MM.1S (cell line): ENCODE data around the gene ODAD4.

Experiments used
- DNase-seq: peaks from one replicate; pipeline ENCODE4 v3.0.0-alpha.2; 2015
- H2AFZ ChIP-seq: fragments of 300-600 bp; sonication (generic); 2 replicates; pipeline ENCODE4 v1.6.0; 2016; ENCODE audit warnings: antibody characterized with exemption, low read length
- H3F3A ChIP-seq: fragments of 300-600 bp; sonication (generic); 2 replicates; pipeline ENCODE4 v1.6.1; 2016; ENCODE audit warnings: mild to moderate bottlenecking, antibody characterized with exemption, low read length, moderate library complexity, mixed read lengths; ENCODE audit not compliant: insufficient read depth
- H3K27ac ChIP-seq: fragments of 300-600 bp; sonication (generic); 2 replicates; pipeline ENCODE4 v1.5.1; 2016; ENCODE audit warnings: mild to moderate bottlenecking, low read length
- H3K27me3 ChIP-seq: fragments of 300-600 bp; sonication (generic); replicated peaks from 2 replicates; pipeline ENCODE4 v1.6.0; 2016; ENCODE audit warnings: low read length; ENCODE audit not compliant: insufficient read depth
- H3K36me3 ChIP-seq: fragments of 300-600 bp; sonication (generic); replicated peaks from 2 replicates; pipeline ENCODE4 v1.6.1; 2016; ENCODE audit warnings: mild to moderate bottlenecking, low read length, mixed read lengths; ENCODE audit not compliant: insufficient read depth
- H3K4me1 ChIP-seq: fragments of 300-600 bp; sonication (generic); 2 replicates; pipeline ENCODE4 v1.6.1; 2016; ENCODE audit warnings: low read length, mixed read lengths
- H3K4me2 ChIP-seq: fragments of 300-600 bp; sonication (generic); 2 replicates; pipeline ENCODE4 v1.6.0; 2016; ENCODE audit warnings: low read depth, low read length
- H3K4me3 ChIP-seq: fragments of 300-600 bp; sonication (generic); 2 replicates; pipeline ENCODE4 v1.5.1; 2016; ENCODE audit warnings: low read length, mixed read lengths
- H3K79me2 ChIP-seq: fragments of 300-600 bp; sonication (generic); 2 replicates; pipeline ENCODE4 v1.6.1; 2016; ENCODE audit warnings: mixed run types, low read length, mixed read lengths
- H3K9ac ChIP-seq: fragments of 300-600 bp; sonication (generic); 2 replicates; pipeline ENCODE4 v1.6.1; 2016; ENCODE audit warnings: low read length, mixed read lengths
- H3K9me2 ChIP-seq: fragments of 300-600 bp; sonication (generic); replicated peaks from 2 replicates; pipeline ENCODE4 v1.6.1; 2016; ENCODE audit warnings: mild to moderate bottlenecking, low read length, mixed read lengths; ENCODE audit not compliant: insufficient read depth
- H3K9me3 ChIP-seq: fragments of 300-600 bp; sonication (generic); replicated peaks from 2 replicates; pipeline ENCODE4 v1.6.1; 2016; ENCODE audit warnings: mild to moderate bottlenecking, low read length, mixed read lengths; ENCODE audit not compliant: insufficient read depth
- H4K20me1 ChIP-seq: fragments of 300-600 bp; sonication (generic); 2 replicates; pipeline ENCODE4 v1.6.1; 2016; ENCODE audit warnings: mild to moderate bottlenecking, low read length, moderate library complexity, mixed read lengths; ENCODE audit not compliant: insufficient read depth
- CTCF ChIP-seq: fragments of 300-600 bp; sonication (generic); IDR thresholded peaks from 2 replicates; pipeline ENCODE4 v1.5.1; 2016; ENCODE audit warnings: antibody characterized with exemption, low read length, mixed read lengths
- EZH2 ChIP-seq: fragments of 300-600 bp; sonication (generic); optimal IDR thresholded peaks from 2 replicates; pipeline ENCODE3; 2017; ENCODE audit warnings: low read depth, mild to moderate bottlenecking, antibody characterized with exemption, low read length, mixed read lengths
- EZH2phosphoT487 ChIP-seq: fragments of 300-600 bp; sonication (generic); IDR thresholded peaks from 2 replicates; pipeline ENCODE4 v1.6.1; 2018; ENCODE audit warnings: antibody characterized with exemption, low read length

The ODAD4 gene

GRCh38 chr17:41896726-41897125 lies 33.7 kb upstream of the ODAD4 start:
- H3K4me3 ChIP-seq: no peak overlapping the region
- H3K4me2 ChIP-seq: no peak overlapping the region
- no peak overlapping the region for H3K27ac ChIP-seq
- no peak for DNase-seq
- no peak overlapping the region for H2AFZ ChIP-seq
- no peak overlapping the region for H3K9ac ChIP-seq
- H3K36me3 ChIP-seq: no peaks in the 10 kb centered on the region
- no peaks in the 10 kb centered on the region for H3K9me3 ChIP-seq
- no peak for TF ChIP-seq EZH2phosphoT487
- TF ChIP-seq EZH2: no peak
- no peak for TF ChIP-seq CTCF
- no peaks in the 10 kb centered on the region for H3F3A ChIP-seq
- no peaks in the 10 kb centered on the region for H3K27me3 ChIP-seq
- no peaks in the 10 kb centered on the region for H4K20me1 ChIP-seq
- H3K9me2 ChIP-seq: no peaks in the 10 kb centered on the region
- H3K79me2 ChIP-seq: no peaks in the 10 kb centered on the region
- no peaks in the 10 kb centered on the region for H3K4me1 ChIP-seq

GRCh38 chr17:41901646-41902045 lies 28.8 kb upstream of the ODAD4 start:
- Histone ChIP-seq H3K4me3 (no peak overlapping the region), H3K27ac (no peak overlapping the region), H3F3A (no peaks in the 10 kb centered on the region), H4K20me1 (no peaks in the 10 kb centered on the region), H3K4me2 (no peak overlapping the region), H3K27me3 (no peaks in the 10 kb centered on the region), H3K9me3 (no peaks in the 10 kb centered on the region), H3K9me2 (no peaks in the 10 kb centered on the region), H3K9ac (no peak overlapping the region), H3K4me1 (no peaks in the 10 kb centered on the region), H3K79me2 (no peaks in the 10 kb centered on the region), H2AFZ (no peak overlapping the region), H3K36me3 (0 out of 2 replicates have a peak, but pooled peaks cover 4% of the 10 kb centered on the region)
- no peak for DNase-seq
- no peak for TF ChIP-seq EZH2phosphoT487
- no peak for TF ChIP-seq CTCF
- TF ChIP-seq EZH2: no peak

- H3K9ac ChIP-seq: no peak overlapping the region
- TF ChIP-seq EZH2: no peak
- TF ChIP-seq EZH2phosphoT487: no peak
- no peak for TF ChIP-seq CTCF
- H3K4me1 ChIP-seq: no peaks in the 10 kb centered on the region
- no peak overlapping the region for H2AFZ ChIP-seq
- no peaks in the 10 kb centered on the region for H3K9me3 ChIP-seq
- H3K4me3 ChIP-seq: no peak overlapping the region
- no peak overlapping the region for H3K27ac ChIP-seq
- H3K27me3 ChIP-seq: no peaks in the 10 kb centered on the region
- no peaks in the 10 kb centered on the region for H3K9me2 ChIP-seq
- H3K4me2 ChIP-seq: no peak overlapping the region
- no peaks in the 10 kb centered on the region for H3K79me2 ChIP-seq
- DNase-seq: no peak
- H3K36me3 ChIP-seq: 0 out of 2 replicates have a peak, but pooled peaks cover 4% of the 10 kb centered on the region
- H4K20me1 ChIP-seq: no peaks in the 10 kb centered on the region
- no peaks in the 10 kb centered on the region for H3F3A ChIP-seq
Measured at GRCh38 chr17:41904242-41904841, 26.1 kb upstream of the ODAD4 start.
